Central memory CD4-positive, alpha-beta T cell (primary cell): Measurements from ENCODE around the gene POLE3.
"Not testable (repeated sequence)": the region's sequence is repeated elsewhere in the genome, so short reads cannot be mapped to it uniquely, and the experiment has no call there.

ENCODE experiments used
- DNase-seq: peaks from one replicate; pipeline ENCODE4 v3.0.0; 2022

Gene POLE3

GRCh38 chr9:113375057-113376023, 35.1 kb downstream of the POLE3 start:
- DNase-seq, result no peak

- DNase-seq, result no peak
Observed at GRCh38 chr9:113373676-113374392, 36.6 kb downstream of the POLE3 start.

- DNase-seq, result no peak
Observed at GRCh38 chr9:113373256-113373655, 37.2 kb downstream of the POLE3 start.

- DNase-seq, result no peak
Observed at GRCh38 chr9:113372059-113372458, 38.4 kb downstream of the POLE3 start.

DNA sequence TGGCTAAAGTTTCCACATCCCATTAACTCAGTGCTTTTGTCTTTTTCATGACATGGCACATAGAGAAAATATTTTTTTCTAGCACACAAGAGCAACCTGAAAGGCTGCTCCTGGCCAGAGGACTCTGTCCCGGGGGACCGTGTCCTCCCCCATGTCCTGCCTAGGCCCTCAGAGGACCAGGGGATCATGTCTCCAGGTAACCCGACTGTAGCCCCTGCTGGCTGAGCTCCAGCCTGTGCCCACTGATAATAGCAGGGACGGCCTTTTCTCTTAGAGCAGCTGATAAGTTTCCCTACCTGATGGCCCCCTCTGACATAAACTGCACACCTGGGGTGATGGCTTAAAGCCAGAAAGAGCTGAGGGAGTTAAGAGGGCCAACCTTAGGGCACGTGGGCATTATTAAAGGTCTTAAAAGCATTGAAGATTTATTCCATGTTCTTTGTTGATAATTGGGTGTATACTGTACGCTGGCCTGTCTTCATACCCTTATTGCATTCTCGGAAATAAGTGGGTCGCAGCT, 39.6 kb downstream of the POLE3 start:
- DNase-seq, result no peak

- DNase-seq, result no peak
Observed at GRCh38 chr9:113369855-113370140, 40.7 kb downstream of the POLE3 start.

DNA sequence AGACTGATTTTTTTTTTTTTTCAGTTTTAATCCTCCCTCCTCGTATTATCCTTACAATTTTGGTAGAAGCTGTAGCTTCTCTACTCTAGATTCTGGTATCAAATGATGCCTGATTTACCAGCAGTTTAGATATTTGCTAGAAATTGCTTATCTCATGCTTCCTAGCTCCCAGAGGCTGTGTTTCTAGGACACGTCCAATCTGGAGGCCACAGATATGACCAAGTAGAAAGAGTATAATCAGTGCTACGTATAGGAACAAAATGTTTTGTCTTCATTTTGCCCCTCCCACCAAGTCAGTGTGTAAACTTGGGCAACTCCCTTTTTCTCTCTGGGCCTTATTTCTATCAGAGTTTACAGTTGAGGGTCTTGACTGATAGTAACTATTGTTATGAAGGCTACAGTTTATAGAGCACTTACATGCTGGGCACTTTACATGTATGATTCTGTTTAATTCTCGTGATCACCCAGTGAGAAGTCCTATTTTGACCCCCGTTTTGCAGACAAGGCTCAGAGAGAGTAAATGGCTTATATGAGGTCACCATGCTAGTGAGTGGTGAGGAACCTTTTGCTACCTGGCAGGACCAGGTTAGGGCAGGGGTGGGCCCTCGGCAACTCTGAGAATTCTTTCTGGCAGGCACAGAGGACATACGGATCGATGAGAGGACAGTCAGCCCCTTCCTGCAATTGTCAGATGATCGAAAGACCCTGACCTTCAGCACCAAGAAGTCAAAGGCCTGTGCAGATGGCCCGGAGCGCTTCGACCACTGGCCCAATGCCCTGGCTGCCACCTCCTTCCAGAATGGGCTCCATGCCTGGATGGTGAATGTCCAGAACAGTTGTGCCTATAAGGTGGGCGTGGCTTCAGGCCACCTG, 41.3 kb downstream of the POLE3 start:
- DNase-seq, result no peak

- no peak for DNase-seq
Observed at GRCh38 chr9:113368348-113368981, 42.0 kb downstream of the POLE3 start.

DNA sequence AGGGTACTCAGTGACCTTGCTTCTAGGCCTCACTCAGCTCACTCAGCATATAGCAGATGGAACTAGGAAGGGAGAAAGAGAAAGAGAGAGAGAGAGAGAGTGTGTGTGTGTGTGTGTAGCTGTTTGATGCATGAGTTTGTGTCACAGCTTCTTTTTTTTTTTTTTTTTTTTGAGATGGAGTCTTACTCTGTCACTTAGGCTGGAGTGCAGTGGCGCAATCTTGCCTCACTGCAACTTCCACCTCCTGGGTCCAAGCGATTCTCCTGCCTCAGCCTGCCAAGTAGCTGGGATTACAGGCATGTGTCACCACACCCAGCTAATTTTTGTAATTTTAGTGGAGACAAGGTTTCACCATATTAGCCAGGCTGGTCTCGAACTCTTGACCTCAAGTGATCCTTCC, 44.8 kb downstream of the POLE3 start:
- DNase-seq, result not testable (repeated sequence)

DNA sequence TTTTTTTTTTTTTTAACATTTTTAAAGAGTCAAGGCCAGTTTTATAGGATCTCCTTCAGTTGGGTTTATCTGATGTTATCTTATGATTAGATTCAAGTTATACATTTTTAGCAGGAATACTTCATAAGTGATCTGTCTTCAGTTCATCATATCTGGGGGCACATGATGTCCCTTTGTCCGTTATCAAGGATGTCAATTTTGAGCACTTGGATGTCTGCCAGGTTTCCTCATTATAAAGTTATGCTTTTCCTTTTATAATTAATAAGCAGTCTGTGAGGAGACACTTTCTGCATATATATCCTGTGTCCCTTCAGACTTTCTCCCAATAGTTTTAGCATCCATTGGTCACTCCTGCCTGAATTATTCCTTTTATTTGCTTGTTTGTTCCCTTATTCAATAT, 45.5 kb downstream of the POLE3 start:
- DNase-seq, result no peak

DNA sequence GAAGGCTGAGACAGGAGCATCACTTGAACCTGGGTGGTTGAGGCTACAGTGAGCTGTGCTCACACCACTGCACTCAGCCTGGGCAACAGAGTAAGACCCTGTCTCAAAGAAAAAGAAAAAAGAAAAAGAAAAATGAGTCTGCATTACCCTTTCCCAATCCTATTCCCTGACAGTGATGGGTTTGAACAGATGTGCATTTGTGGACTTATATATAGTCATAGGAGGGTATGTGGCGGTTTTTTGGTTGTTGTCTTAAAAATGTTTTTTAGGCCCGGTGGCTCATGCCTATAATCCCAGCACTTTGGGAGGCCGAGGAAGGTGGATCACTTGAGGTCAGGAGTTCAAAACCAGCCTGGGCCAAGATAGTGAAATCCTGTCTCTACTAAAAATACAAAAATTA, 47.1 kb downstream of the POLE3 start:
- DNase-seq, result no peak

GRCh38 chr9:113361304-113362018, 49.0 kb downstream of the POLE3 start:
- no peak for DNase-seq

DNA sequence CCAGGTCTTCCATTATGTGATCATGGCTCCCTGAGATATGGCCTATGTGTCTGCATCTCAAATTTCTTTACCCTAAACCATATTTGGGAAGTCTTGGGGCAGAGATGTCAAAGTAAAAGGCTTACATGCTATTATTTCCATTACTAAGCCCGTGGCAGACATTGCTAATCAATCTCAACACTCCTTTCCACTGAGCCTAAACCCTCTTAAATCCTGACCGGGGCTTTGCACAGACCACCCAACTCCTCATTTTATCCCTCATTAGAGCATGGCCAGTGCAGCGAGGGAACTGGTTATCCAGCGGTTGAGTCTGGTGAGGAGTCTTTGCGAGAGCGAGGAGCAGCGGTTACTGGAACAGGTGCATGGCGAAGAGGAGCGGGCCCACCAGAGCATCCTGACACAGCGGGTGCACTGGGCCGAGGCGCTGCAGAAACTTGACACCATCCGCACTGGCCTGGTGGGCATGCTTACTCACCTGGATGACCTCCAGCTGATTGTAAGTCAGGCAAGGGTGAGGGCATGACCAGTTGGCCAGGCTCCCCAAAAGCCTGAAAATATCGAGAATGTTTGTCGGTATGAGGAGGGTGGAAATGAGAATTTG, 50.1 kb downstream of the POLE3 start:
- no peak for DNase-seq

DNA sequence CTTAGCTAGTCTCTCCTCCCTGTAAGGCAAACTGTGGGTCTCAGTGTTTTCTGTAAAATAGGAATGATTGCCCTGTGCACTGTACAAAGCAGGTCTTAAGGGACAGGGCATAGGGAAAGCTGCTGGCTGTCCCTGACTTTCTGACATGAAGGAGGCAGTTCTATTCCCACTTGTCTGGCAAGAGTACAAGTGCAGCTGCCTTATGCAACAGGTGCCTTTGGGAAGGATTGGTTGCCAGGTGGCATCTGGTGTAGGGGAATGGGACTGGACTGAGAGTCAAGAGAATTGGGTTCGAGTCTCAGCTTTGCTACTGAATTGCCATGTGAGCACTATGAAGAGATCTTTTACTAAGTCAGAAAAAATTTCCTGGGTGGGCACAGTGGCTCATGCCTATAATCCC, 51.1 kb downstream of the POLE3 start:
- no peak for DNase-seq
